Measurements from ENCODE around the gene TTLL8.

Gene TTLL8

DNA sequence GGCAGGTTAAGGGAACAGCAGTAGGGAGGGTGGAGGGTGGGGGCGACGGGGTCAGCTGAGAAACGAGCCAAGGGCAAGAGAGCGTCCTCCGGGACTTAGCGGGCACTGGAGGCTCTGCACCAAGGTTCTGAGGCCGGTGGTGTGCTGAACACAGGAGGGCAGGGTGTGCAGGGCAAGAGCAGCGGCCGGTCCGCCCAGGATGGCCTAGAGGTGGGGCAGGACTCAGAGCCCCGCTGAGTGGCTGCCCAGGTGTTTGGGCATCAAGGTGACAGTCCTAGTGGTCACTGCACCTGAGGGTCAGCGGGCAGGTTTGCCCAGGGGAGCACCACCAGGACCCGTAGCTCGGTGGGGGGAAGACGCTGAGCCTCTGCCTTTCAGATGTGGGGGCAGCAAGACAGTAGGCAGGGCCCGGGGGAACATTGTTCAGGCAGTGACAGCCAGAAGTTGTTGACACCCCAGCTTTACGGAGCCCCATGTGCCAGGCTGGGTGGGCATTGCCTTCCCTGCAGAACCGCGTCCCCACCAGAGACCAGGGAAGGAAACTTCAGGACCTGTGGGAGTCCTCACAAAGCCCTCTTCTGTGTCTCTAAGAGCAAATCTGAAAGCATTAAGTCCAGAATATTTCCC lies 4.5 kb upstream of the TTLL8 start:
- Histone ChIP-seq H3K36me3 (ENCODE audit: control insufficient read depth in 2 of 2, insufficient read depth in 2 of 2, low read length in 2 of 2) (no peaks in the 10 kb centered on the region), H3K4me1 (ENCODE audit: control insufficient read depth in 2 of 2, insufficient read depth in 2 of 2, low read length in 2 of 2) (no peaks in the 10 kb centered on the region), H3K4me3 (ENCODE audit: low read length in 2 of 2) (no peak overlapping the region), H3K9ac (ENCODE audit: low read depth in 1 of 2, low read length in 2 of 2) (no peak overlapping the region), H3K27ac (ENCODE audit: low read depth in 2 of 2, low read length in 2 of 2) (no peak overlapping the region), H3K27me3 (ENCODE audit: control insufficient read depth in 2 of 2, insufficient read depth in 2 of 2, low read length in 2 of 2) (peaks cover 5 to 8% of the 10 kb centered on the region in 2 donors), H3K9me3 (ENCODE audit: control insufficient read depth in 2 of 2, low read length in 2 of 2) (no peaks in the 10 kb centered on the region)

DNA sequence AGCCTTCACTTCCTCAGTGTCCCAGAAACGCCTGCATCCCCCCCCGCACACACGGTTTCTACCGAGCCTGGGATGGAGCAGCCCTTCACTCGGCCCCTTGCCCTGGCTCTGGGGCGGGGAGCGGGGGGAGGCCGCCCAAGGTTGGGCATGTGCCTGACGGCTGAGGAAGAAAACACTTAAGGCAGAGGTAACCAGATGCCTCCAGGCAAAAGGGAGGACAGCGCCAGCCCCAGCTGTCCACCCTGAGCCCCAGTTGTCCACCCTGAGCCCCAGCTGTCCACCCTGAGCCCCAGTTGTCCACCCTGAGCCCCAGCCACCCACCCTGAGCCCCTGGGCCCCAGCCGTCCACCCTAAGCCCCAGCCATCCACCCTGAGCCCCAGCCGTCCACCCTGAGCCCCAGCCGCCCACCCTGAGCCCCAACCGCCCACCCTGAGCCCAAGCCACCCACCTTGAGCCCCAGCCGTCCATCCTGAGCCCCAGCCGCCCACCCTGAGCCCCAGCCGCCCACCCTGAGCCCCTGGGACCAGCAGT lies 3.8 kb upstream of the TTLL8 start:
- H3K27me3 ChIP-seq (ENCODE audit: control insufficient read depth in 2 of 2, insufficient read depth in 2 of 2, low read length in 2 of 2) = peaks cover 6 to 8% of the 10 kb centered on the region in 2 donors
- no peak overlapping the region for H3K4me3 ChIP-seq (ENCODE audit: low read length in 2 of 2)
- no peaks in the 10 kb centered on the region for H3K36me3 ChIP-seq (ENCODE audit: control insufficient read depth in 2 of 2, insufficient read depth in 2 of 2, low read length in 2 of 2)

DNA sequence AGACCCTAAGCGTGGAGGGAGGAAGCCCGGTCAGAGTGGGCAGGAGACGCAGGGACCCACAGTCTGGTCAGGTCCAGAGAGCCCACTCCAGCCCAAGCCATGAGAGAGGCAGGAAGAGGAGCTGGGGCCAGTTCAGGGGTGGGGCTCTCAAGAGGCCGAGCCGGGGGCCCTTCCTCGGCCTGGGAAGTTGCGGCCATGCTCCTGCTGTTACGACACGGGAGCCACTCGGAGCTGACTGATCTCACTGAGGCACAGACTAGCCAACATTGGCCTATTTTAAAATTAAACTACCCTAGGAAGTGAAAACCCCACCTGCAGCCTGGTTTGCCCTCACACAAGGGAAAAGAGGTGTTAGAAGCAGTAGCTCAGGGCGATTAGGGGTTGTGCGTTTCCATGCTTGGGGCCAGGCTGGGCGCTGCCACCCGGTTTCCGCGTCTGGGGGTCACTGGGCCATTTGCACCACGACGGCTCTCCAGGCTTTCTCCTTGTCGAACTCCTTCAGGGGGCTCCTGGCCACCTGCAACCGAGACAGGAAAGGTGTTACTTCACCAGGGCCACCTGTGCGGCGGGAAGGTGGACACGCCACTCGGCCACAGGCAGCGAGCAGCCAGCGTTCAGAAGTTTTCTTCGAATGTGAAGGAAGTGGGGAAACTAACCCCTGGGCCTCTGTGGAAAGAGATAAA lies 3.2 kb upstream of the TTLL8 start:
- no peak overlapping the region for H3K27ac ChIP-seq (ENCODE audit: low read depth in 2 of 2, low read length in 2 of 2)
- no peak overlapping the region for H3K4me3 ChIP-seq (ENCODE audit: low read length in 2 of 2)
- H3K4me1 ChIP-seq (ENCODE audit: control insufficient read depth in 2 of 2, insufficient read depth in 2 of 2, low read length in 2 of 2) = no peaks in the 10 kb centered on the region
- no peaks in the 10 kb centered on the region for H3K9me3 ChIP-seq (ENCODE audit: control insufficient read depth in 2 of 2, low read length in 2 of 2)
- peaks cover 6 to 8% of the 10 kb centered on the region in 2 donors for H3K27me3 ChIP-seq (ENCODE audit: control insufficient read depth in 2 of 2, insufficient read depth in 2 of 2, low read length in 2 of 2)
- H3K9ac ChIP-seq (ENCODE audit: low read depth in 1 of 2, low read length in 2 of 2) = no peak overlapping the region
- no peaks in the 10 kb centered on the region for H3K36me3 ChIP-seq (ENCODE audit: control insufficient read depth in 2 of 2, insufficient read depth in 2 of 2, low read length in 2 of 2)

More for the DNA sequence above, 3.8 kb upstream of the TTLL8 start:
- Histone ChIP-seq H3K9me3 (ENCODE audit: control insufficient read depth in 2 of 2, low read length in 2 of 2) (no peaks in the 10 kb centered on the region), H3K27ac (ENCODE audit: low read depth in 2 of 2, low read length in 2 of 2) (no peak overlapping the region), H3K4me1 (ENCODE audit: control insufficient read depth in 2 of 2, insufficient read depth in 2 of 2, low read length in 2 of 2) (no peaks in the 10 kb centered on the region), H3K9ac (ENCODE audit: low read depth in 1 of 2, low read length in 2 of 2) (no peak overlapping the region)

DNA sequence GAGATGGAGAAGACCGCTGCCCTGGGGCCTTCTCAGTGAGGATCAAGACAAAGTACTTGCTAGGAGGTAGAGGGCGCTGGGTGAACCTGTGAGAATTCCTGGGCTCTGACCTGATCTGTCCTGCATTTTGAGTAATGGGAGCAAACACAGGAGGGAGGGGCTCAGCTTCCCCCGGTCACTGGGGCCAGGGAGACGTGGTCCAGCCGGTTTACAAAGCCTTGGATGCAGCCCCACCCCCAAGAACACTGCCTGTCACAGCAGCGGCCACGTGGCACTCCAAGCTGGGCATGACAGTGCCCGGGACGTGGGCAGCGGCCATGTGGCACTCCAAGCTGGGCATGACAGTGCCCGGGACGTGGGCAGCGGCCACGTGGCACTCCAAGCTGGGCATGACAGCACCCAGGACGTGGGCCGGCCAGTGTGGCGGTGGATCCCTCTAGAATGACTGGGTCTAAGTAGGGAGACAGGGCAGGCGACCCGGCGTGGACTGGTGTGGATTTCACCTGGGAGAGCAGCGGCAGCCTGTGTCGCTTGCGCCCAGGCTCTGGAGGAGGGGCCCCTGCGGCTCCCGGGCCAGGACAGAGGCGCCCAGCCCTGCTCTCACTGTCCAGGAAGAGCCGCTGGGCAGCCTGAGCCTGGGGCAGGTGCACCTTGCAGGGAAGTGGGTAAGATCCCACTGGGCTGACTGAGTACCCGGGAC lies 2.5 kb upstream of the TTLL8 start:
- Histone ChIP-seq H3K9me3 (ENCODE audit: control insufficient read depth in 2 of 2, low read length in 2 of 2) (no peaks in the 10 kb centered on the region), H3K36me3 (ENCODE audit: control insufficient read depth in 2 of 2, insufficient read depth in 2 of 2, low read length in 2 of 2) (no peaks in the 10 kb centered on the region), H3K4me3 (ENCODE audit: low read length in 2 of 2) (no peak overlapping the region), H3K27ac (ENCODE audit: low read depth in 2 of 2, low read length in 2 of 2) (no peak overlapping the region), H3K4me1 (ENCODE audit: control insufficient read depth in 2 of 2, insufficient read depth in 2 of 2, low read length in 2 of 2) (no peaks in the 10 kb centered on the region), H3K9ac (ENCODE audit: low read depth in 1 of 2, low read length in 2 of 2) (no peak overlapping the region), H3K27me3 (ENCODE audit: control insufficient read depth in 2 of 2, insufficient read depth in 2 of 2, low read length in 2 of 2) (peaks cover 6 to 8% of the 10 kb centered on the region in 2 donors)

DNA sequence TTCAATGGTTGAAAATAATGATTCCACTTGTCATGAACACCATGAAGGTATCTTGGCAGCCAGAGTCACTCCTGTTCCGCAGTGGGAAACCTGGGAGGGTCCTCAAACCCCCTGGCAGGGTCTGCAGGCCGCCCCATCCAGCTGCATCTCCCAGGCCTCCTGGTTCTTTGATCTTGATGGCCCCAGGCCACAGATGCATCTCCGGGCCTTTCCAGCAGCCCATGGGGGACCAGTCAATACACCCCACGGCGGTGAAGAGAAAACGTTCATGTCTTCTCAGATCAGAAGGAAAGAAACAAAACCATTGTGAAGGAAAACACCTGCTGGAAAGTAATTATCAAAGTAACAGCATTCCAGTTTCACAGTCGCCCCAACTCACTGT lies 1.8 kb upstream of the TTLL8 start:
- no peak overlapping the region for H3K9ac ChIP-seq (ENCODE audit: low read depth in 1 of 2, low read length in 2 of 2)
- no peak overlapping the region for H3K27ac ChIP-seq (ENCODE audit: low read depth in 2 of 2, low read length in 2 of 2)
- no peaks in the 10 kb centered on the region for H3K9me3 ChIP-seq (ENCODE audit: control insufficient read depth in 2 of 2, low read length in 2 of 2)
- no peaks in the 10 kb centered on the region for H3K4me1 ChIP-seq (ENCODE audit: control insufficient read depth in 2 of 2, insufficient read depth in 2 of 2, low read length in 2 of 2)
- peaks cover 6 to 8% of the 10 kb centered on the region in 2 donors for H3K27me3 ChIP-seq (ENCODE audit: control insufficient read depth in 2 of 2, insufficient read depth in 2 of 2, low read length in 2 of 2)
- H3K36me3 ChIP-seq (ENCODE audit: control insufficient read depth in 2 of 2, insufficient read depth in 2 of 2, low read length in 2 of 2) = no peaks in the 10 kb centered on the region
- H3K4me3 ChIP-seq (ENCODE audit: low read length in 2 of 2) = no peak overlapping the region

DNA sequence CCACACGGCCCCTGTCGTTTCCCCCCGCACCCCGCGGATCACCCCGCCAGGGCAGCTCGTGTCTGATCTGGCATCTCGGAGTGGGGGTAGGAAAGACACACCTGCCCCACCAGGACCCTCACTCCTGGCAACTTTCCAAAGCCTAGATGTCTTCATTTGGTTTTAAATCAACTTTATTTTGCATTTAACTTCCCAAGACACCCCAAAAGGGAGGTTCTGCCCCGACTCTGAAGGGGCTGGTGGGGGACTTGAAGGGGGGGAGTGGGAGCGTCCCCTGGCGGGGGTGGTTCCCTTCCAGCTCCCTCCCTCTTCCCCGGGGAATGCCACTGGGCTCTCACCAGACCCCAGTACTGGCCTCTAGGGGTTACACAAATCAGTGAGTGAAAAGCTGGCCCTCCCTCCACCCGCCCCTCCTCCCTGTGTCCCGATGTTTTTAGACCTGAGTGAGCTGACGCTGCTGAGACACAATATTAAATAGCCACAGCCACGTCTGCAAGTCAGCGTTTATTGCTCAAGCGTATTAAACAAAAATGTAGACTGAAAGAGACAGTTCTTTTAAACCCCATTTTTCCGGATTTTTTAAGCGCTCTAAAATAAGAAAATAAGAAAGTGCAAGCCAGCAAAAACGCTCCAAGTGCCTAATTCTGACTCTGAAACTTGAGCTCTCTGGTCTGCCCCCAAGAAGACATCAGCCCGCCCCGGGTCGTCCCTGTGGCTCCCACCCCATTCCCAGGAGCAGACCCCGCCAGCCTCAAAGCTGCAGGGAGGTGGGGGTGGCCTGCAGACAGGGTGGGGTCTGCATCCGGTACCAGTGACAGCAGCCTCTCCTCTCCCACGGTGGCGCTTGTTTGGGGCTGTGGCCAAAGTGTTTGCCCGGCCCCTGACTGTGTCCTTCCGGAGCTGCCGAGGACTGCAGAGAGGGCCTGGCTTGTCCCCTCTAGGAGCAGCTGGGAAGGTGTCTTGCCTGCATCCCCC lies 1.1 kb upstream of the TTLL8 start:
- H3K27me3 ChIP-seq (ENCODE audit: control insufficient read depth in 2 of 2, insufficient read depth in 2 of 2, low read length in 2 of 2) = peaks cover 6 to 8% of the 10 kb centered on the region in 2 donors
- H3K36me3 ChIP-seq (ENCODE audit: control insufficient read depth in 2 of 2, insufficient read depth in 2 of 2, low read length in 2 of 2) = no peaks in the 10 kb centered on the region
- H3K9ac ChIP-seq (ENCODE audit: low read depth in 1 of 2, low read length in 2 of 2) = no peak overlapping the region
- no peaks in the 10 kb centered on the region for H3K4me1 ChIP-seq (ENCODE audit: control insufficient read depth in 2 of 2, insufficient read depth in 2 of 2, low read length in 2 of 2)
- no peak overlapping the region for H3K4me3 ChIP-seq (ENCODE audit: low read length in 2 of 2)
- no peaks in the 10 kb centered on the region for H3K9me3 ChIP-seq (ENCODE audit: control insufficient read depth in 2 of 2, low read length in 2 of 2)
- H3K27ac ChIP-seq (ENCODE audit: low read depth in 2 of 2, low read length in 2 of 2) = no peak overlapping the region

DNA sequence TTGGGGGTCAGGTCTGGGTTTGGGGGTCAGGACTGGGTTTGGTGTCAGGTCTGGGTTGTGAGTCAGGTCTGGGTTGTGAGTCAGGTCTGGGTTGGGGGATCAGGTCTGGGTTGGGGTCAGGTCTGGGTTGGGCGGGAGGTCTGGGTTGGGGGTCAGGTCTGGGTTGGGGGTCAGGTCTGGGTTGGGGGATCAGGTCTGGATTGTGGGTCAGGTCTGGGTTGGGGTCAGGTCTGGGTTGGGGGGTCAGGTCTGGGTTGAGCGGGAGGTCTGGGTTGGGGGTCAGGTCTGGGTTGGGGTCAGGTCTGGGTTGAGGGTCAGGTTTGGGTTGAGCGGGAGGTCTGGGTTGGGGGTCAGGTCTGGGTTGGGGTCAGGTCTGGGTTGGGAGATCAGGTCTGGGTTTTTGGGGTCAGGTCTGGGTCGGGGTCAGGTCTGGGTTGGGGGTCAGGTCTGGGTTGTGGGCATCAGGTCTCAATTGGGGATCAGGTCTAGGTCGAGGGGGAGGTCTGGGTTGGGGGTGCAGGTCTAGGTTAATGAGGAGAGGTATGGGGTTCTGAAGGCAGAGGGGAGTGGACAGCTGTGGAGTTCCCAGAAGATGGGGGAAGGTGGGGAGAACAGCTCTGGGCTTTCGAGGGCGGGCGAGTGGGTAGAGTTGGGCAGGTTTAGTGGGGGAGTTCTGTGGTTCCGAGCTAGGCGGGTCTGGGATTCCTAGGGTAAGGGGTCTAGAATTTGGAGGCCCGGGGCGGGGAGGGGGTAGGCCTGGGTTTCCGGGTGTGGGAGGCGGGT lies 629 bp downstream of the TTLL8 start:
- Histone ChIP-seq H3K9me3 (ENCODE audit: control insufficient read depth in 2 of 2, low read length in 2 of 2) (peaks cover 0 to 3% of the 10 kb centered on the region in 2 donors), H3K36me3 (ENCODE audit: control insufficient read depth in 2 of 2, insufficient read depth in 2 of 2, low read length in 2 of 2) (no peaks in the 10 kb centered on the region), H3K27me3 (ENCODE audit: control insufficient read depth in 2 of 2, insufficient read depth in 2 of 2, low read length in 2 of 2) (peaks cover 6 to 8% of the 10 kb centered on the region in 2 donors), H3K4me1 (ENCODE audit: control insufficient read depth in 2 of 2, insufficient read depth in 2 of 2, low read length in 2 of 2) (no peaks in the 10 kb centered on the region), H3K27ac (ENCODE audit: low read depth in 2 of 2, low read length in 2 of 2) (no peak overlapping the region), H3K9ac (ENCODE audit: low read depth in 1 of 2, low read length in 2 of 2) (no peak overlapping the region), H3K4me3 (ENCODE audit: low read length in 2 of 2) (no peak overlapping the region)

DNA sequence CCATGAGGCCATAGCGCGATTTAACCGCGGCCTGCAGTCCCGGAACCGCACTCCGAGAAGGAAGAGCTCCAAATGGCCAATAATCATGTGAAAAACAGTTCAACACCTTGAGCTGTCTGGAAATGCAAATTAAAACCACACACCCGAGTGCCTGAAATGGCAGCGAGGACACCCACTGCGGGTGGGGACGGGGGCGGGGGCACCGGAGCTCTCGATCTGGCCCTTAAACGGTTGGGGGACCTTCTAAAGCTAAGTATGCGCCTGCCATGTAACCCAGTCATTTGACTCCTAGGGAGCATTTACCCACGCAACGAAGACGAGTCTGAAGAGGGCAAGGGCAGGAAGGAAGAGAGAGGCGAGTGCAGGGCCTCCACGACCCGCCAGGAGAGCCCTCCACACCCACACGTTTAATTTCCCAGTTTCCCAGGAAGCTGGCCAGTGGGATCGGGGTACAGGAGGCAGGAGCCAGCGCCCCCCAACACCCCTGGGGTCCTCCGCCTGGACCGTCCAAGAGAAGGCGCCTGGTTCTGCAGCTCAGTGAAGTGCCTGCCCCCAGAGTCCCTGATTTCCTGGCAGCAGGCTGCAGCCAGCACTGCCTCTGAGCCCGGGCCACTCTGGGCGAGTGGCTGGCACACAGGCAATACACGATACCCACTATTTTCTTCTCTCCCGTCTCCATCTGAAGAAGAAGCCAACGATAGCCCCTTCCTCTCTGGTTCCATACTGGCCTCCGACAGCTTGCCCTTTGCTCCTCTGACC lies 1.7 kb downstream of the TTLL8 start:
- Histone ChIP-seq H3K4me3 (ENCODE audit: low read length in 2 of 2) (no peak overlapping the region), H3K36me3 (ENCODE audit: control insufficient read depth in 2 of 2, insufficient read depth in 2 of 2, low read length in 2 of 2) (no peaks in the 10 kb centered on the region), H3K9me3 (ENCODE audit: control insufficient read depth in 2 of 2, low read length in 2 of 2) (peaks cover 0 to 3% of the 10 kb centered on the region in 2 donors), H3K27ac (ENCODE audit: low read depth in 2 of 2, low read length in 2 of 2) (no peak overlapping the region), H3K9ac (ENCODE audit: low read depth in 1 of 2, low read length in 2 of 2) (no peak overlapping the region), H3K27me3 (ENCODE audit: control insufficient read depth in 2 of 2, insufficient read depth in 2 of 2, low read length in 2 of 2) (peaks cover 6 to 8% of the 10 kb centered on the region in 2 donors), H3K4me1 (ENCODE audit: control insufficient read depth in 2 of 2, insufficient read depth in 2 of 2, low read length in 2 of 2) (no peaks in the 10 kb centered on the region)
